Measurements from ENCODE around the gene SLC49A3.

GRCh38 chr4:687048-687970, 1.6 kb downstream of the SLC49A3 start:
- TF ChIP-seq CTCF (conservative IDR thresholded peaks at IDR 0.05; ENCODE audit: low read length) (no peak), EZH2phosphoT487 (IDR thresholded peaks at IDR 0.05; ENCODE audit: borderline replicate concordance, low read depth, low read length) (no peak)
